HCT116 (cell line): ENCODE results near the gene PPP1R37. TPM values are rescaled to one million over a fixed set of nuclear protein-coding genes. Genes with fewer than 3 reads are reported as not detected.

Experiments
- ATAC-seq: fragments of 200-7000 bp; cut with Tn5 transposase; 2 replicates; pipeline ENCODE4 v1.9.1; 2020; ENCODE audit warnings: mild to moderate bottlenecking, moderate library complexity
- BruUV-seq: library from RNA; stranded (reverse); fragments of 400-500 nt; replicated peaks from 2 replicates; lab custom pipeline; 2021; lab: Mats Ljungman, UMichigan
- CTCF ChIA-PET: fragments of 300-600 bp; sonication (Branson Sonifier 250); formaldehyde crosslinking; loops from one replicate; lab custom pipeline; 2021; ENCODE audit warnings: antibody characterized with exemption; lab: Charles Lee
- POLR2A ChIA-PET: fragments of 300-600, 350-600 bp; sonication (Branson Sonifier 250); formaldehyde crosslinking; loops from one replicate; lab custom pipeline; 2021; ENCODE audit warnings: antibody characterized with exemption; lab: Charles Lee
- RAD21 ChIA-PET, 2 experiments: fragments of 300-600 bp; sonication (Branson Sonifier 250); formaldehyde crosslinking; loops; one replicate each; lab custom pipeline; 2023; ENCODE audit warnings: low total read pairs in 2 of 2; ENCODE audit not compliant: uncharacterized antibody in 2 of 2, unreplicated experiment in 2 of 2, low non-redundant PET in 1 of 2; lab: Charles Lee
- DNase-seq: peaks from one replicate; pipeline ENCODE4 v3.0.0-alpha.2; 2010; ENCODE audit warnings: low read depth, low spot score
- H2AFZ ChIP-seq: fragments of 200-600 bp; shearing (Covaris generic), sonication (generic); 2 replicates; pipeline ENCODE4 v1.6.1; 2017; ENCODE audit warnings: low read depth, mixed run types, mixed read lengths, antibody characterized with exemption, low read length; ENCODE audit not compliant: poor library complexity, severe bottlenecking
- H3K27ac ChIP-seq: 2 replicates; pipeline ENCODE4 v1.5.1; 2012; ENCODE audit warnings: low read depth, low read length
- H3K27me3 ChIP-seq: fragments of 200-600 bp; sonication (generic); 2 replicates; pipeline ENCODE4 v1.6.1; 2016; ENCODE audit warnings: mixed run types, low read length, mixed read lengths; ENCODE audit not compliant: insufficient read depth
- H3K36me3 ChIP-seq, 2 experiments: fragments of 200-500 bp in 1 of 2; fragments of 200-600 bp in 1 of 2; sonication (Bioruptor generic) in 1 of 2; sonication (generic) in 1 of 2; 2 replicates each; pipeline versions ENCODE4 v1.5.1 to v1.6.1; 2014 to 2016; ENCODE audit warnings: low read length in 2 of 2, inconsistent platforms in 1 of 2, mixed read lengths in 1 of 2, mixed run types in 1 of 2; ENCODE audit not compliant: insufficient read depth in 2 of 2, control insufficient read depth in 1 of 2
- H3K4me1 ChIP-seq, 2 experiments: fragments of 200-600 bp in 1 of 2; sonication (generic) in 1 of 2; 2 replicates each; pipeline versions ENCODE4 v1.5.1 to v1.6.1; 2012 to 2017; ENCODE audit warnings: low read length in 2 of 2, inconsistent platforms in 1 of 2, mild to moderate bottlenecking in 1 of 2, mixed read lengths in 1 of 2, mixed run types in 1 of 2, moderate library complexity in 1 of 2; ENCODE audit not compliant: insufficient read depth in 2 of 2, control insufficient read depth in 1 of 2
- H3K4me2 ChIP-seq: fragments of 200-600 bp; sonication (generic); 2 replicates; pipeline ENCODE4 v1.6.1; 2017; ENCODE audit warnings: mixed run types, low read length, mixed read lengths
- H3K4me3 ChIP-seq, 2 experiments: fragments of 200-600 bp in 1 of 2; sonication (generic) in 1 of 2; replicated peaks in 1 of 2; 2 replicates each; pipeline ENCODE4 v1.5.1; 2011 to 2016; ENCODE audit warnings: low read length in 2 of 2, control low read depth in 1 of 2, low read depth in 1 of 2, mild to moderate bottlenecking in 1 of 2, mixed read lengths in 1 of 2, mixed run types in 1 of 2
- H3K79me2 ChIP-seq: fragments of 200-600 bp; sonication (generic); 2 replicates; pipeline ENCODE4 v1.6.1; 2017; ENCODE audit warnings: mild to moderate bottlenecking, mixed run types, low read length, moderate library complexity, mixed read lengths; ENCODE audit not compliant: insufficient read depth
- H3K9ac ChIP-seq: fragments of 200-600 bp; sonication (generic); 2 replicates; pipeline ENCODE4 v1.6.1; 2016; ENCODE audit warnings: low read length, mixed read lengths
- H3K9me2 ChIP-seq: fragments of 200-600 bp; sonication (generic), shearing (Covaris generic); 2 replicates; pipeline ENCODE4 v1.6.1; 2017; ENCODE audit warnings: mixed run types, mild to moderate bottlenecking, moderate library complexity; ENCODE audit not compliant: insufficient read depth
- H3K9me3 ChIP-seq, 2 experiments: fragments of 200-500 bp in 1 of 2; fragments of 200-600 bp in 1 of 2; sonication (Bioruptor generic) in 1 of 2; sonication (generic) in 1 of 2; 2 replicates each; pipeline ENCODE4 v1.6.1; 2014 to 2017; ENCODE audit warnings: low read length in 2 of 2, mixed read lengths in 2 of 2, inconsistent platforms in 1 of 2, low read depth in 1 of 2, mild to moderate bottlenecking in 1 of 2, mixed run types in 1 of 2, moderate library complexity in 1 of 2; ENCODE audit not compliant: control insufficient read depth in 1 of 2, insufficient read depth in 1 of 2
- H4K20me1 ChIP-seq: fragments of 200-600 bp; sonication (generic), shearing (Covaris generic); 2 replicates; pipeline ENCODE4 v1.6.1; 2017; ENCODE audit warnings: mixed run types, mild to moderate bottlenecking, moderate library complexity; ENCODE audit not compliant: insufficient read depth
- ELF1 ChIP-seq: IDR thresholded peaks from 2 replicates; pipeline ENCODE4 v1.6.1; 2012; ENCODE audit warnings: low read depth, borderline replicate concordance
- EZH2 ChIP-seq: fragments of 200-600 bp; sonication (generic); IDR thresholded peaks from 2 replicates; pipeline ENCODE4 v1.6.1; 2017; ENCODE audit warnings: antibody characterized with exemption, mixed run types
- FOSL1 ChIP-seq: IDR thresholded peaks from 2 replicates; pipeline ENCODE4 v1.6.1; 2012; ENCODE audit warnings: low read depth
- JUND ChIP-seq: IDR thresholded peaks from 2 replicates; pipeline ENCODE4 v1.6.1; 2012
- RAD21 ChIP-seq: IDR thresholded peaks from 2 replicates; pipeline ENCODE4 v1.6.1; 2012; ENCODE audit warnings: low read depth, mild to moderate bottlenecking
- TCF7L2 ChIP-seq: IDR thresholded peaks from 2 replicates; pipeline ENCODE4 v1.7.0; 2011; ENCODE audit warnings: borderline replicate concordance, inconsistent platforms; ENCODE audit not compliant: insufficient read depth, insufficient read length; ENCODE audit errors: extremely low read depth
- ZFX ChIP-seq: fragments of 450-650 bp; IDR thresholded peaks from 2 replicates; pipeline ENCODE4 v1.6.1; 2017
- ZNF274 ChIP-seq: fragments of 200-500 bp; sonication (Bioruptor generic); IDR thresholded peaks from 2 replicates; pipeline ENCODE4 v1.6.1; 2014; ENCODE audit warnings: mild to moderate bottlenecking, low read depth, low read length, inconsistent platforms
- intact Hi-C: fragments of 100-400 bp; cut with micrococcal nuclease; formaldehyde crosslinking; loops from 2 replicates; pipeline ENCODE4 v1.10.0; 2022
- total RNA-seq: library from RNA; stranded (reverse); gene quantifications from one replicate; pipeline ENCODE4 v1.2.1, GENCODE V29; 2021; ENCODE audit not compliant: unreplicated experiment
- TF ChIP-seq, protein P1 (sequence below): IDR thresholded peaks from 2 replicates; pipeline ENCODE4 v1.6.1; 2012; ENCODE audit warnings: low read depth
- TF ChIP-seq, protein P2 (sequence below): IDR thresholded peaks from 2 replicates; pipeline ENCODE4 v1.6.1; 2011; ENCODE audit warnings: mild to moderate bottlenecking, low read length, moderate library complexity; ENCODE audit not compliant: insufficient replicate concordance; ENCODE audit errors: extremely low read depth

The PPP1R37 gene
- total RNA-seq, 1 experiment from 2014 or later, result 32.7 TPM

DNA sequence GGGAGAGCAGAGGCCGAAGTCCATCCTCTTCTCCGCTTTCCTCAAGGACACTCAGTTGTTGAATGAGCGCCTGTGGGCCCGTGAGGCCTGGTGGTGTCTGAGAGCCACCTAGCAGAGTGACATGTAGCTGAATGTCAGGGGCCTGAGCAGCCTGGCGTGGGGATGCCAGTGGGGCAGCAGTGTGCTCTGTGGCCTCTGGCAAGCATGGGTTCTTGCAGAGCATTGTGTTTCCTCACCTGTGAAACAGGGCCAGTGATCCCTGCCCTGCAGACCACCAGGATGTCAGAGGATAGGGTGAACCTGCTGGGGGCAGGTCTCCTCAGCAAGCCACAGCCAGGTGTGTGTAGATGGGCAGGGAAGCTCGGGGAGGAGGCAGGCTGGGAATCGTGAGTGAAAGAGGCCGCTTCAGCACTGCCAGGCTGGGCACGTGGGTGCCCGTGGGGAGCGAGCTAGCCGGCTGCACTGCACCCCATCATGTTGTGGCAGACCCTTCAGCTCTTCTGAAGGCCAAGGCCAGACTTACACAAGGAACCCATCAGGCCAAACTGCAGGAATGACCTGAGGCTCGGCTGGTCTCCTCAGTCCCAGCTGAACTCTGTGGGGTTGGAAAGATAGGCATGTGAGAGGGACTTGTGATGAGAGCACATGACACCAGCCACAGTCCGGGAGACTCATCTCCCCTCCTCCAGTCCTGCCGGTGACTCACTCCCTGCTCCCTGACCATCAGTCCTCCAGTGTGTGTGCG is 5.0 kb downstream of the PPP1R37 start (continued):
- TF ChIP-seq, protein P1, sequence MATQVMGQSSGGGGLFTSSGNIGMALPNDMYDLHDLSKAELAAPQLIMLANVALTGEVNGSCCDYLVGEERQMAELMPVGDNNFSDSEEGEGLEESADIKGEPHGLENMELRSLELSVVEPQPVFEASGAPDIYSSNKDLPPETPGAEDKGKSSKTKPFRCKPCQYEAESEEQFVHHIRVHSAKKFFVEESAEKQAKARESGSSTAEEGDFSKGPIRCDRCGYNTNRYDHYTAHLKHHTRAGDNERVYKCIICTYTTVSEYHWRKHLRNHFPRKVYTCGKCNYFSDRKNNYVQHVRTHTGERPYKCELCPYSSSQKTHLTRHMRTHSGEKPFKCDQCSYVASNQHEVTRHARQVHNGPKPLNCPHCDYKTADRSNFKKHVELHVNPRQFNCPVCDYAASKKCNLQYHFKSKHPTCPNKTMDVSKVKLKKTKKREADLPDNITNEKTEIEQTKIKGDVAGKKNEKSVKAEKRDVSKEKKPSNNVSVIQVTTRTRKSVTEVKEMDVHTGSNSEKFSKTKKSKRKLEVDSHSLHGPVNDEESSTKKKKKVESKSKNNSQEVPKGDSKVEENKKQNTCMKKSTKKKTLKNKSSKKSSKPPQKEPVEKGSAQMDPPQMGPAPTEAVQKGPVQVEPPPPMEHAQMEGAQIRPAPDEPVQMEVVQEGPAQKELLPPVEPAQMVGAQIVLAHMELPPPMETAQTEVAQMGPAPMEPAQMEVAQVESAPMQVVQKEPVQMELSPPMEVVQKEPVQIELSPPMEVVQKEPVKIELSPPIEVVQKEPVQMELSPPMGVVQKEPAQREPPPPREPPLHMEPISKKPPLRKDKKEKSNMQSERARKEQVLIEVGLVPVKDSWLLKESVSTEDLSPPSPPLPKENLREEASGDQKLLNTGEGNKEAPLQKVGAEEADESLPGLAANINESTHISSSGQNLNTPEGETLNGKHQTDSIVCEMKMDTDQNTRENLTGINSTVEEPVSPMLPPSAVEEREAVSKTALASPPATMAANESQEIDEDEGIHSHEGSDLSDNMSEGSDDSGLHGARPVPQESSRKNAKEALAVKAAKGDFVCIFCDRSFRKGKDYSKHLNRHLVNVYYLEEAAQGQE, result no peak

DNA sequence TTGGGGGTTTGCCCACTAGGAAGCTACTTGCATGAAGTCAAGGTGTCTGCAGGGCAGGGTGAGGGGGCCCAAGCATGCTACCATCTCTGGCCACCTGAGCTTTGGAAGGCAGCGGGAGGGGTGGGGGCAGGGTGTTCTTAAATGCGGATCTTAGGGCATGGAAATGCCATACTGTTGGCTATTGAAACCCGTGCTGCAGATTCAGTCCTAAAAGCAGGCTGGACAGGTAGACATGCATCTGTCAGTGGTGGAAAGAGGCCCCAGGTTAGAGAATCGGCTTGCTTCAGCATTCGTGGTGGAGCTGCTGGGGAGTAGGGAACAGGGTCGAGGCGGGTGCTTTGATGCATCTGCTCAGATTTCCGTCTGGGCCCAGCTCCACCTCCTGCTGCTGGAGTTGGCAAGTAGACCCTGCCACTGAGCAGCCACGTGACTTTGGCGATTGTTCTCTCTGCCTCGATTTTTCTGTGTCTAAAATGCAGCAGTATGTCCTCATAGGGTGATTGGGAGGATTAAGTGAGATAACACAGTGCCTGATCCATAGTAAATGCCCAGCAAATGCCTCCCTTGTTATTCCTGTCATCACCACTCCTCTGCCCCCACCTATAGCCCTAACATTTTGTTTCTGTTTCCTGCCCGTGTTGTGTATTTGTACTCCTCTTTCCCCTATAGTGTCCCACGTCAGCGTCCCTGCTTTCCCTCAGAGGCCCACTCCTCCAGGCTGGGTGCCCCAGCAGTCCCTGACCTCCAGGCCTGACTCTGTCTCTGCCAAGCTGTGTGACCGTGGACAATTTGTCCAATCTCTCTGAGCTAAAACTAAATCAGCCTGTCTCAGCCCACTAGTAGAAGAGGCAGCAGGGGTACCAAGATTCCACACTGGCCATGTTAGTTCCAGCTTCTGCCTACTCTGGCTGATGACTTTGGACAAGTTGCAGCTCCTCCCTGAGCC is 5.8 kb downstream of the PPP1R37 start:
- peaks cover 98% of the 10 kb centered on the region for H3K79me2 ChIP-seq
- no peaks in the 10 kb centered on the region; the same call in 1 of the 2 replicates for H4K20me1 ChIP-seq
- RAD21 ChIA-PET, result no interaction called here
- H3K36me3 ChIP-seq, result no peaks in the 10 kb centered on the region
- CTCF ChIA-PET, result interaction anchor here (1.5 kb wide), 1 partner anchor 39 kb away, joined by 5 read pairs; no protein-coding TSS in a partner anchor
- ATAC-seq, result no peak
- intact Hi-C loops, result loop anchor here (10.0 kb wide), 2 partner anchors 76 to 676 kb away; partner anchors contain the start of genes BLOC1S3 and TRAPPC6A
- H3K4me3 ChIP-seq, result no peak overlapping the region
- H3K4me2 ChIP-seq, result peak overlapping the region; percentile 41
- POLR2A ChIA-PET, result no interaction called here
- H3K4me1 ChIP-seq, result peaks cover 12 to 36% of the 10 kb centered on the region in 2 experiments; a peak in 3 of 4 replicates
- H3K27me3 ChIP-seq, result no peaks in the 10 kb centered on the region
- H3K9ac ChIP-seq, result peak overlapping the region; percentile 29; the same call in 1 of the 2 replicates
- BruUV-seq, result no TSS peak
- no peaks in the 10 kb centered on the region for H3K9me2 ChIP-seq
- H3K27ac ChIP-seq, result peak overlapping the region; percentile 35; the same call in 1 of the 2 replicates
- no peak for DNase-seq
- TF ChIP-seq FOSL1 (no peak), EZH2 (no peak), JUND (no peak), ZFX (no peak), ELF1 (no peak), TCF7L2 (no peak), RAD21 (no peak), ZNF274 (no peak)
- TF ChIP-seq, protein P2, sequence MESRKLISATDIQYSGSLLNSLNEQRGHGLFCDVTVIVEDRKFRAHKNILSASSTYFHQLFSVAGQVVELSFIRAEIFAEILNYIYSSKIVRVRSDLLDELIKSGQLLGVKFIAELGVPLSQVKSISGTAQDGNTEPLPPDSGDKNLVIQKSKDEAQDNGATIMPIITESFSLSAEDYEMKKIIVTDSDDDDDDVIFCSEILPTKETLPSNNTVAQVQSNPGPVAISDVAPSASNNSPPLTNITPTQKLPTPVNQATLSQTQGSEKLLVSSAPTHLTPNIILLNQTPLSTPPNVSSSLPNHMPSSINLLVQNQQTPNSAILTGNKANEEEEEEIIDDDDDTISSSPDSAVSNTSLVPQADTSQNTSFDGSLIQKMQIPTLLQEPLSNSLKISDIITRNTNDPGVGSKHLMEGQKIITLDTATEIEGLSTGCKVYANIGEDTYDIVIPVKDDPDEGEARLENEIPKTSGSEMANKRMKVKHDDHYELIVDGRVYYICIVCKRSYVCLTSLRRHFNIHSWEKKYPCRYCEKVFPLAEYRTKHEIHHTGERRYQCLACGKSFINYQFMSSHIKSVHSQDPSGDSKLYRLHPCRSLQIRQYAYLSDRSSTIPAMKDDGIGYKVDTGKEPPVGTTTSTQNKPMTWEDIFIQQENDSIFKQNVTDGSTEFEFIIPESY, result no peak
- no peaks in the 10 kb centered on the region for H3K9me3 ChIP-seq
- no peak overlapping the region for H2AFZ ChIP-seq
